Astrocyte of the spinal cord (primary cell): Measurements from ENCODE around the gene CCDC157.

Experiments used
- DNase-seq: peaks from one replicate; pipeline ENCODE4 v3.0.0; 2011; ENCODE audit warnings: low read depth, low spot score
- H3K4me3 ChIP-seq: 2 replicates; pipeline ENCODE4 v1.5.1; 2011; ENCODE audit warnings: low read depth, mild to moderate bottlenecking, low read length, moderate library complexity
- in situ Hi-C: cut with HindIII; loops from 2 replicates; pipeline ENCODE4 v1.10.0; 2017; ENCODE audit warnings: low sequenced_read_pairs
- TF ChIP-seq, protein P1 (sequence below): IDR thresholded peaks from 2 replicates; pipeline ENCODE4 v1.5.1; 2012; ENCODE audit warnings: low read depth, mild to moderate bottlenecking, low read length, inconsistent platforms

Gene CCDC157

DNA sequence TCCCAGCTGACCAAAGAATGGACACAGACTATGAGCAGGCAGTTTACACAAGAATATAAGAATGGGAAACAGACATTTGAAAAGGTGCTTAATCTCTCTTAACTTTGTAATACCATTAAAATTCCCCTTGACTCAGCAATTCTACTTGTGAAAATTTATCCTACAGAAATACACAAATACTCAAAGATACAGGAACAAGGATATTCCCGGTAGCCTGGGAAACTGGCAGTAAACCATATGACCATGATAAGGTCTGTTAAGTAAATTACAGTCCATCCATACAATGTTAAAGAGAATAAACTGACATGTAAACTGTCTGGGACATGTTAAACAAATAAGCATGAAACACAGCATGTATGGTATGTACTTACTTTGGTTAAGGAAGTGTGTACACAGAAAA lies 60.0 kb downstream of the CCDC157 start:
- in situ Hi-C loops: no loop called here
- DNase-seq: no peak

DNA sequence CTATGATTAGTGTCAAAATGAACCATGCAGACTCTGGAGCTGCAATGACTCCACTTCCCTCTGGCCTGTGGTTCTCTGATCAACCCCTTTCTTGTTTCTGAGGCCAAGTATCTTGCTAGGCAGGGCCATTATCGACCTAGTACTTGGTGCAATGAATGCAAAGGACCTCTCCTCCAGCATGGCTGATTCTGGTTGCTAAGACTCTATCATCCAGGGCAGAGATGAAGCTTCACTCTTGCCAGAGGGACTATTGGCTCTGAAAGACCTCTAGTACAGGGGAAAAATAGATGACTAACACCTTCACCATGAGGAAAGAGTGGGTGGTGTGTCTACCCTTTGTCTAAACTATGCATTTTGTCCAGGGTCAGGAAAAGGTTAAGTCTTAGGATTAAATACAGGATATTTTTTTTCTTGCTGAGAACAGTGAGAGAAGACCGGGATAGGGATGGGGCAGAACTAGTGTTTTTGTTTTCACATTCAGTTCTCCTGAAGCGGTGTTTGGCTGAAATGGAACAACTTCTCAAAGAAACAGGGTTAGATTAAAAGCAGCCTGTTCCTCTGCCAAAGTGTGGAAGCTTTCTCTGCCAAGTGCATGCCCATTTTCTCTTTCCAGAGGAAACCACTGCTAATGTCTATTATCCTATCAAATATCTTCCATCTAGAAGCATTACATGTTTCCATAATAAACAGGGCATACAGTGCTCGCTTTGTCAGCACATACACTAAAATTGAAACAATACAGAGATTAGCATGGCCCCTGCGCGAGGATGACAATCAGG lies 63.7 kb downstream of the CCDC157 start:
- no peak overlapping the region for H3K4me3 ChIP-seq
- peak; percentile 89 for DNase-seq
- in situ Hi-C loops: no loop called here
- TF ChIP-seq, protein P1, sequence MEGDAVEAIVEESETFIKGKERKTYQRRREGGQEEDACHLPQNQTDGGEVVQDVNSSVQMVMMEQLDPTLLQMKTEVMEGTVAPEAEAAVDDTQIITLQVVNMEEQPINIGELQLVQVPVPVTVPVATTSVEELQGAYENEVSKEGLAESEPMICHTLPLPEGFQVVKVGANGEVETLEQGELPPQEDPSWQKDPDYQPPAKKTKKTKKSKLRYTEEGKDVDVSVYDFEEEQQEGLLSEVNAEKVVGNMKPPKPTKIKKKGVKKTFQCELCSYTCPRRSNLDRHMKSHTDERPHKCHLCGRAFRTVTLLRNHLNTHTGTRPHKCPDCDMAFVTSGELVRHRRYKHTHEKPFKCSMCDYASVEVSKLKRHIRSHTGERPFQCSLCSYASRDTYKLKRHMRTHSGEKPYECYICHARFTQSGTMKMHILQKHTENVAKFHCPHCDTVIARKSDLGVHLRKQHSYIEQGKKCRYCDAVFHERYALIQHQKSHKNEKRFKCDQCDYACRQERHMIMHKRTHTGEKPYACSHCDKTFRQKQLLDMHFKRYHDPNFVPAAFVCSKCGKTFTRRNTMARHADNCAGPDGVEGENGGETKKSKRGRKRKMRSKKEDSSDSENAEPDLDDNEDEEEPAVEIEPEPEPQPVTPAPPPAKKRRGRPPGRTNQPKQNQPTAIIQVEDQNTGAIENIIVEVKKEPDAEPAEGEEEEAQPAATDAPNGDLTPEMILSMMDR: no peak

More for the DNA sequence above, 60.0 kb downstream of the CCDC157 start:
- H3K4me3 ChIP-seq: no peak overlapping the region
- TF ChIP-seq, protein P1: no peak

DNA sequence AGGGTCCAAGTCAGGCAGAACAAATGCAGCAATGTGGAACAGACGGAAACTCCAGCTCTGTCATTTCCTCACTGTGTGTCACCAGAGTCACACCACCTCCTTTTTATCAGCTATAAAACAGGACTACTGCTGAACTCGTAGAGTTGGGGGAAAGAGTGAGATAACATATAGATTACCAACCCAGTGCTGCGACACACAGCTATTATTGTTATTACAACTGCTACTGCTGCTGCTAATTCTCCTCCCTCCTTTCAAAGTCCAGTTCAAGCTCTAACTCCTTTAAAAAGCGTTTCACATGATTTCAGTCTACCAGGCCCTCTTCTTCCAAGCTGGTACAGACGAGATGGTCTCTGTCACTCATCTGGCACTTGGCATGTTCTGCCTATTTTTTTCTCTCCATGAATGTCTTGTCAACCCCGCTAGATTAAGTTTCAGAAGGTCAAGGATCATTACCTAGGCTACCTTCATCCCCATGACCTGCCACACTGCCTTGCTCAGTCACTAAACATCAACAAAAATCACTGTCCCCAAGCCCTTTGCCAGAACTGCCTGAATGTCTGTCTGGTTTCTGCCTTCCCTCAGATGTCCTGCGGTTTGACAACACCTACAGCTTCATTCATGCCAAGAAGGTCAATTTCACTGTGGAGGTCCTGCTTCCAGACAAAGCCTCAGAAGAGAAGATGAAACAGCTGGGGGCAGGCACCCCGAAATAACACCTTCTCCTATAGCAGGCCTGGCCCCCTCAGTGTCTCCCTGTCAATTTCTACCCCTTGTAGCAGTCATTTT lies 65.1 kb downstream of the CCDC157 start:
- H3K4me3 ChIP-seq: no peak overlapping the region
- in situ Hi-C loops: no loop called here
- DNase-seq: no peak

DNA sequence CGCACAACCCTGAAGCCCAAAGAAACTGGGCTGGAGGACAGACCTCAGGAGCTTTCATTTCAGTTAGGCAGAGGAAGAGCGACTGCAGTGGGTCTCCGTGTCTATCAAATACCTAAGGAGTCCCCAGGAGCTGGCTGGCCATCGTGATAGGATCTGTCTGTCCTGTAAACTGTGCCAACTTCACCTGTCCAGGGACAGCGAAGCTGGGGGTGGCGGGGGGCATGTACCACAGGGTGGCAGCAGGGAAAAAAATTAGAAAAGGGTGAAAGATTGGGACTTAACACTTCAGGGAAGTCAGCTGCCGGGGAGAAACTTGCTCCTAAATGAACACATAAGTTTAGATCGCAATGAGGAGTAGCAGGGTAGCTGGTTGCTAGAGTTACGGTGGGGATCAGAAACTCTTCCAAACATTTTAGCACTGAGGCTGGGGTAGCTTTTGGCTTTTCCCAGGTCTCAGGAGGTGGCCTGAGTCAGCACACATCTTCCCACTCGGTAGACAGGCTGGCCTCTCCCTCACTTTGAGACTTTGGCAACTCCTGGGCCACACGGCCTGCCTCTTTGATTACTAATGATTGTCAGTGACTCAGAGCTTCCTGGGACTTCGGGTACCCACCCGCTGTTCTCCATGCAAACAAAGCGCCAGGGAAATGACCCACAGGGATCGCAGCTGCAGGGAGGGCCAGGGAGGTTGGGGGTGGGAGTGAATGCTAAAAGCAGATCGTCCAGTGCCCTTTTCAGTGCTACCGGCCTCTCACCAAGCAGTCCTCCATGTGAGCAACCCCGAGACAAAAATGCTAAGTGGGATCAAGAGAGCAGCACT lies 65.9 kb downstream of the CCDC157 start:
- peak; percentile 97 for DNase-seq
- in situ Hi-C loops: no loop called here
- TF ChIP-seq, protein P1: no peak
- H3K4me3 ChIP-seq: peak overlapping the region; percentile 41

More for the DNA sequence above, 65.1 kb downstream of the CCDC157 start:
- TF ChIP-seq, protein P1: no peak

DNA sequence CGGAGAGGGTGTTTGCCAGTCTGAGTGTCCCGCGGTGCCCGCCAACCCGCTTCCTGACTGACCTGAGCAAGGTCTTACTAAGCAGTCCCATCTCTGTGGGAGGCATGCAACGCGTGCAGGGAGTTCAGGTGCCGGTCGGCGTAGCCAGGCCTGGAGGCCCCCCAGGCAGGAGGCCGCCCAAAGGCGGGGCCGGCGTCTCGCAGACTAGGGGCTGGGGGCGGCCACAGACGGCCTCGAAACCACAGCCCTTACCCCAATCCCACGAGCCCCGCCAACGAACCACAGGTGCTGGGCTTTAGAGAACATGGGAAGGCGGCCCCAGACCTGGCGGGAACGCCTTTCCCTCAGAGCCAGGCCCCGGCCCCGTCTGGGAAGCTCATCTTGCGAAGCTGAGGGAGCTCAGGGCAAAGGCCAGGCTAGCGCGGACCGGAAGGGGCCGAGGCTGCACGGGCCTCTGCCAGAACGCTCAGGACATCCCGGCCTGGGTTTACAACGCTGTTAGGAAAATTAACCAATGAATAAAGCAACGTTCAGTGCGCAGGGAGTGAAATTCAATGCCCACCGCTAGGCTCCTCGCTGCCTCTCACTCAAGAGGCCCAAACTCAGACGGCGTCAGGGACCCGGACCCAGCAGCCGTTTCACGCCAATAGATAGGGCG lies 66.6 kb downstream of the CCDC157 start:
- DNase-seq: no peak
- in situ Hi-C loops: no loop called here
- TF ChIP-seq, protein P1: no peak
- peak overlapping the region; percentile 41 for H3K4me3 ChIP-seq
